ENCODE measurements around the gene PACS1. TPM values are rescaled to one million over a fixed set of nuclear protein-coding genes. Genes with fewer than 3 reads are reported as not detected.

PACS1 gene
- polyA plus RNA-seq, 1 of the 3 experiments (the other 2 are of a cell fraction), result 37.3 TPM

DNA sequence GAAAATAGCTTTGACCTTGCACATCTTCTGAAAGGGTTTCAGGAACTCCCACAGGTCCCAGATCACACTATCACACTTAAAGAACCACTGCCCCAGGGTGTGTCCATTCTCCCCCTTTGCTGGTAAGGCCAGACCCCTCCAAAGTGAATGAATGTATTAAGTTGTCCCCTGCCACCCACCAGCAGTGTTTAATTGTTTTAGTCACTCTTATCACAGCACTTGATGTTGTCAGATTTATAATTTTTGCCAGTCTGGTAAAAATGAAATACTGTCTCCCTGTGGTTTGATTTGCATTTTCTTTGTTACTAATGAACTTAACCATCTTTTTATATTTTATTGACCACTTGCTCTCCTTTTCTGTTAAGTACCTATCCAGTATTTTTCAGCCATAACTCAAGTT, 108.8 kb downstream of the PACS1 start:
- TF ChIP-seq, protein P1, sequence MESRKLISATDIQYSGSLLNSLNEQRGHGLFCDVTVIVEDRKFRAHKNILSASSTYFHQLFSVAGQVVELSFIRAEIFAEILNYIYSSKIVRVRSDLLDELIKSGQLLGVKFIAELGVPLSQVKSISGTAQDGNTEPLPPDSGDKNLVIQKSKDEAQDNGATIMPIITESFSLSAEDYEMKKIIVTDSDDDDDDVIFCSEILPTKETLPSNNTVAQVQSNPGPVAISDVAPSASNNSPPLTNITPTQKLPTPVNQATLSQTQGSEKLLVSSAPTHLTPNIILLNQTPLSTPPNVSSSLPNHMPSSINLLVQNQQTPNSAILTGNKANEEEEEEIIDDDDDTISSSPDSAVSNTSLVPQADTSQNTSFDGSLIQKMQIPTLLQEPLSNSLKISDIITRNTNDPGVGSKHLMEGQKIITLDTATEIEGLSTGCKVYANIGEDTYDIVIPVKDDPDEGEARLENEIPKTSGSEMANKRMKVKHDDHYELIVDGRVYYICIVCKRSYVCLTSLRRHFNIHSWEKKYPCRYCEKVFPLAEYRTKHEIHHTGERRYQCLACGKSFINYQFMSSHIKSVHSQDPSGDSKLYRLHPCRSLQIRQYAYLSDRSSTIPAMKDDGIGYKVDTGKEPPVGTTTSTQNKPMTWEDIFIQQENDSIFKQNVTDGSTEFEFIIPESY (IDR thresholded peaks at IDR 0.05; ENCODE audit: borderline replicate concordance, low read depth), result no peak
- TF ChIP-seq FOSL2 (IDR thresholded peaks at IDR 0.05; ENCODE audit: borderline replicate concordance, low read depth) (no peak), CHD2 (IDR thresholded peaks at IDR 0.05; ENCODE audit: low read length, partially characterized antibody) (no peak), GATA2 (CRISPR knock-in tag; IDR thresholded peaks at IDR 0.05) (no peak), SIN3A (IDR thresholded peaks at IDR 0.05; ENCODE audit: borderline replicate concordance, low read depth, low read length) (no peak), ELF1 (IDR thresholded peaks at IDR 0.05) (no peak), TAF1 (IDR thresholded peaks at IDR 0.05; ENCODE audit: borderline replicate concordance, low read depth, low read length) (no peak), RCOR1 (IDR thresholded peaks at IDR 0.05; ENCODE audit: low read length) (no peak), FOXM1 (IDR thresholded peaks at IDR 0.05; ENCODE audit: low read depth) (no peak)
- TF ChIP-seq, protein P2, sequence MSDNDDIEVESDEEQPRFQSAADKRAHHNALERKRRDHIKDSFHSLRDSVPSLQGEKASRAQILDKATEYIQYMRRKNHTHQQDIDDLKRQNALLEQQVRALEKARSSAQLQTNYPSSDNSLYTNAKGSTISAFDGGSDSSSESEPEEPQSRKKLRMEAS (IDR thresholded peaks at IDR 0.05; ENCODE audit: low read depth), result no peak
- TF ChIP-seq, protein P3, sequence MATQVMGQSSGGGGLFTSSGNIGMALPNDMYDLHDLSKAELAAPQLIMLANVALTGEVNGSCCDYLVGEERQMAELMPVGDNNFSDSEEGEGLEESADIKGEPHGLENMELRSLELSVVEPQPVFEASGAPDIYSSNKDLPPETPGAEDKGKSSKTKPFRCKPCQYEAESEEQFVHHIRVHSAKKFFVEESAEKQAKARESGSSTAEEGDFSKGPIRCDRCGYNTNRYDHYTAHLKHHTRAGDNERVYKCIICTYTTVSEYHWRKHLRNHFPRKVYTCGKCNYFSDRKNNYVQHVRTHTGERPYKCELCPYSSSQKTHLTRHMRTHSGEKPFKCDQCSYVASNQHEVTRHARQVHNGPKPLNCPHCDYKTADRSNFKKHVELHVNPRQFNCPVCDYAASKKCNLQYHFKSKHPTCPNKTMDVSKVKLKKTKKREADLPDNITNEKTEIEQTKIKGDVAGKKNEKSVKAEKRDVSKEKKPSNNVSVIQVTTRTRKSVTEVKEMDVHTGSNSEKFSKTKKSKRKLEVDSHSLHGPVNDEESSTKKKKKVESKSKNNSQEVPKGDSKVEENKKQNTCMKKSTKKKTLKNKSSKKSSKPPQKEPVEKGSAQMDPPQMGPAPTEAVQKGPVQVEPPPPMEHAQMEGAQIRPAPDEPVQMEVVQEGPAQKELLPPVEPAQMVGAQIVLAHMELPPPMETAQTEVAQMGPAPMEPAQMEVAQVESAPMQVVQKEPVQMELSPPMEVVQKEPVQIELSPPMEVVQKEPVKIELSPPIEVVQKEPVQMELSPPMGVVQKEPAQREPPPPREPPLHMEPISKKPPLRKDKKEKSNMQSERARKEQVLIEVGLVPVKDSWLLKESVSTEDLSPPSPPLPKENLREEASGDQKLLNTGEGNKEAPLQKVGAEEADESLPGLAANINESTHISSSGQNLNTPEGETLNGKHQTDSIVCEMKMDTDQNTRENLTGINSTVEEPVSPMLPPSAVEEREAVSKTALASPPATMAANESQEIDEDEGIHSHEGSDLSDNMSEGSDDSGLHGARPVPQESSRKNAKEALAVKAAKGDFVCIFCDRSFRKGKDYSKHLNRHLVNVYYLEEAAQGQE (IDR thresholded peaks at IDR 0.05; ENCODE audit: low read depth, low read length), result no peak
- TF ChIP-seq, protein P4, sequence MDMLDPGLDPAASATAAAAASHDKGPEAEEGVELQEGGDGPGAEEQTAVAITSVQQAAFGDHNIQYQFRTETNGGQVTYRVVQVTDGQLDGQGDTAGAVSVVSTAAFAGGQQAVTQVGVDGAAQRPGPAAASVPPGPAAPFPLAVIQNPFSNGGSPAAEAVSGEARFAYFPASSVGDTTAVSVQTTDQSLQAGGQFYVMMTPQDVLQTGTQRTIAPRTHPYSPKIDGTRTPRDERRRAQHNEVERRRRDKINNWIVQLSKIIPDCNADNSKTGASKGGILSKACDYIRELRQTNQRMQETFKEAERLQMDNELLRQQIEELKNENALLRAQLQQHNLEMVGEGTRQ (IDR thresholded peaks at IDR 0.05; ENCODE audit: borderline replicate concordance, low read depth, low read length), result no peak
- TF ChIP-seq, protein P5, sequence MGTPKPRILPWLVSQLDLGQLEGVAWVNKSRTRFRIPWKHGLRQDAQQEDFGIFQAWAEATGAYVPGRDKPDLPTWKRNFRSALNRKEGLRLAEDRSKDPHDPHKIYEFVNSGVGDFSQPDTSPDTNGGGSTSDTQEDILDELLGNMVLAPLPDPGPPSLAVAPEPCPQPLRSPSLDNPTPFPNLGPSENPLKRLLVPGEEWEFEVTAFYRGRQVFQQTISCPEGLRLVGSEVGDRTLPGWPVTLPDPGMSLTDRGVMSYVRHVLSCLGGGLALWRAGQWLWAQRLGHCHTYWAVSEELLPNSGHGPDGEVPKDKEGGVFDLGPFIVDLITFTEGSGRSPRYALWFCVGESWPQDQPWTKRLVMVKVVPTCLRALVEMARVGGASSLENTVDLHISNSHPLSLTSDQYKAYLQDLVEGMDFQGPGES (IDR thresholded peaks at IDR 0.05; ENCODE audit: low read depth, low read length), result no peak
- Histone ChIP-seq H3K36me3 (replicated peaks in 1 of 2; ENCODE audit: control insufficient read depth in 1 of 2, insufficient read depth in 2 of 2, low read length in 1 of 2) (no peaks in the 10 kb centered on the region), H2AFZ (ENCODE audit: low read depth) (no peak overlapping the region), H3F3A (replicated peaks; ENCODE audit: insufficient read depth) (peaks cover 3% of the 10 kb centered on the region), H3K9me2 (no peaks in the 10 kb centered on the region), H3K4me1 (ENCODE audit: control insufficient read depth in 1 of 2, insufficient read depth in 2 of 2, low read depth in 1 of 2, low read length in 1 of 2) (peaks cover 0 to 5% of the 10 kb centered on the region in 2 experiments; a peak in 1 of 4 replicates), H3K27me3 (ENCODE audit: insufficient read depth) (no peaks in the 10 kb centered on the region), H3K9me3 (no peaks in the 10 kb centered on the region), H3K79me2 (ENCODE audit: insufficient read depth) (peaks cover 99% of the 10 kb centered on the region), H3K27ac (ENCODE audit: low read depth in 2 of 2, low read length in 1 of 2) (no peak overlapping the region; a peak in 1 of 4 replicates), H3K9ac (no peak overlapping the region), H4K20me1 (ENCODE audit: insufficient read depth) (peaks cover 24% of the 10 kb centered on the region), H3K4me2 (no peak overlapping the region), H3K4me3 (ENCODE audit: low read depth in 2 of 2, low read length in 1 of 2) (no peak overlapping the region)
- DNase-seq, result no peak
- CTCF ChIA-PET, result interaction anchor here (1.9 to 2.6 kb wide), 2 partner anchors 44 to 110 kb away, joined by 4 to 8 read pairs; no protein-coding TSS in a partner anchor
- POLR2A ChIA-PET, result no interaction called here

All from SK-N-SH (cell line).